Measurements from ENCODE around the gene RHOA. TPM values are rescaled to one million over a fixed set of nuclear protein-coding genes. Genes with fewer than 3 reads are reported as not detected.

Gene RHOA
- total and polyA plus RNA-seq, 2 of the 13 experiments (the other 11 are each of a cell fraction or from before 2014, with no cell fraction given): 131 to 177 TPM

DNA sequence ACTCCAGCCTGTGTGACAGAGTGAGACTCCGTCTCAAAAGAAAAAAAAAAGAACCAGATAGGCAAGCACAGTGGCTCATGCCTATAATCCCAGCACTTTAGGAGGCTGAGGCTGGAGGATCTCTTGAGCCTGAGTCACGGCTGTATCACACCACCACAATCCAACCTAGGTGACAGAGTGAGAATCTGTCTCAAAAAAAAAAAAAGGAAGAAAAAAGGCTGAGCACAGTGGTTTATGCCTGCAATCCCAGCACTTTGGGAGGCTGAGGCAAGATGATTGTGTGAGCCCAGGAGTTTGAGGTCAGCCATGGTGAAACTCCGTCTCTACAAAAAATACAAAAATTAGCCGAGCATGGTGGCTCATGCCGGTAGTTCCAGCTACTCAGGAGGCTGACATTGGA lies 23.0 kb upstream of the RHOA start (continued):
- TF ChIP-seq BRF2 (CRISPR knock-in tag; IDR thresholded peaks at IDR 0.05) (no peak), ZNF274 (CRISPR knock-in tag; IDR thresholded peaks at IDR 0.05) (no peak), RARA (CRISPR knock-in tag; IDR thresholded peaks at IDR 0.05) (no peak)

GRCh38 chr3:49428752-49429080 lies 16.9 kb upstream of the RHOA start:
- H2AFZ ChIP-seq (ENCODE audit: low read length): peak overlapping the region; percentile 1

More at GRCh38 chr3:49428752-49429080, 16.9 kb upstream of the RHOA start:
- H3K4me2 ChIP-seq (ENCODE audit: low read depth, low read length): peak overlapping the region; percentile 84
- H3K4me3 ChIP-seq (replicated peaks in 1 of 3; ENCODE audit: insufficient read depth in 1 of 3, low read depth in 2 of 3, low read length in 3 of 3): peak overlapping the region; percentile 72 to 89 (median 87)
- 0 out of 5 replicates have a peak, but pooled peaks cover 0 to 2% of the 10 kb centered on the region in 2 experiments for H3K36me3 ChIP-seq (replicated peaks in 1 of 2; ENCODE audit: control insufficient read depth in 1 of 2, insufficient read depth in 2 of 2, low read length in 2 of 2)
- ATAC-seq: peak; percentile 24
- TF ChIP-seq PHF5A (CRISPR knock-in tag; IDR thresholded peaks at IDR 0.05; ENCODE audit: low read depth, unreplicated experiment) (no peak), KDM5B (CRISPR knock-in tag; IDR thresholded peaks at IDR 0.05; ENCODE audit: borderline replicate concordance) (no peak), CC2D1A (CRISPR knock-in tag; IDR thresholded peaks at IDR 0.05) (0 out of 2 replicates have a peak, but pooled peaks have one; percentile 33), ZNF782 (CRISPR knock-in tag; IDR thresholded peaks at IDR 0.05; ENCODE audit: borderline replicate concordance) (0 out of 2 replicates have a peak, but pooled peaks have one; percentile 26), ZNF230 (CRISPR knock-in tag; IDR thresholded peaks at IDR 0.05) (0 out of 2 replicates have a peak, but pooled peaks have one; percentile 6), ZNF607 (CRISPR knock-in tag; IDR thresholded peaks at IDR 0.05; ENCODE audit: borderline replicate concordance) (0 out of 2 replicates have a peak, but pooled peaks have one; percentile 2)
- TF ChIP-seq, protein P1, sequence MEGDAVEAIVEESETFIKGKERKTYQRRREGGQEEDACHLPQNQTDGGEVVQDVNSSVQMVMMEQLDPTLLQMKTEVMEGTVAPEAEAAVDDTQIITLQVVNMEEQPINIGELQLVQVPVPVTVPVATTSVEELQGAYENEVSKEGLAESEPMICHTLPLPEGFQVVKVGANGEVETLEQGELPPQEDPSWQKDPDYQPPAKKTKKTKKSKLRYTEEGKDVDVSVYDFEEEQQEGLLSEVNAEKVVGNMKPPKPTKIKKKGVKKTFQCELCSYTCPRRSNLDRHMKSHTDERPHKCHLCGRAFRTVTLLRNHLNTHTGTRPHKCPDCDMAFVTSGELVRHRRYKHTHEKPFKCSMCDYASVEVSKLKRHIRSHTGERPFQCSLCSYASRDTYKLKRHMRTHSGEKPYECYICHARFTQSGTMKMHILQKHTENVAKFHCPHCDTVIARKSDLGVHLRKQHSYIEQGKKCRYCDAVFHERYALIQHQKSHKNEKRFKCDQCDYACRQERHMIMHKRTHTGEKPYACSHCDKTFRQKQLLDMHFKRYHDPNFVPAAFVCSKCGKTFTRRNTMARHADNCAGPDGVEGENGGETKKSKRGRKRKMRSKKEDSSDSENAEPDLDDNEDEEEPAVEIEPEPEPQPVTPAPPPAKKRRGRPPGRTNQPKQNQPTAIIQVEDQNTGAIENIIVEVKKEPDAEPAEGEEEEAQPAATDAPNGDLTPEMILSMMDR (CRISPR knock-in tag; IDR thresholded peaks at IDR 0.05): peak; percentile 10
- TSS peak; percentile 74 for BruUV-seq (replicated peaks)
- POLR2A ChIA-PET: interaction anchor here (0.7 to 3.6 kb wide), 23 partner anchors 8 to 258 kb away, joined by 3 to 35 read pairs (median 4); partner anchors contain the start of genes DAG1, GPX1, KLHDC8B and RHOA
- peak overlapping the region; percentile 90 for H3K27ac ChIP-seq (ENCODE audit: extremely low read length, insufficient read depth, low read length)
- 7% methylated on average over 9 of the region's 9 CpGs for WGBS (ENCODE audit: low lambda C conversion rate)
- H3K27me3 ChIP-seq (ENCODE audit: control insufficient read depth in 1 of 2, insufficient read depth in 2 of 2, low read length in 2 of 2): no peaks in the 10 kb centered on the region; a peak in 2 of 5 replicates
- in situ Hi-C loops (cut with HindIII; ENCODE audit: extremely low pct_ligation_motif_present, low pct_unique_long_range_greater_than_20kb): loop anchor here (25.0 kb wide), 2 partner anchors 91 to 266 kb away; partner anchors contain the start of genes CCDC71, KLHDC8B and USP4
- intact Hi-C loops (cut with micrococcal nuclease; ENCODE audit: unreplicated experiment): no loop called here
- no peaks in the 10 kb centered on the region for H3K79me2 ChIP-seq (ENCODE audit: insufficient read depth, low read length)
- CTCF ChIA-PET (ENCODE audit: low intra/inter-chr PET ratio, low total read pairs): no interaction called here
- no peak for DNase-seq (ENCODE audit: low spot score)
- peak overlapping the region; percentile 85 for H3K9ac ChIP-seq (ENCODE audit: insufficient read depth, low read depth, low read length)
- peaks cover 43% of the 10 kb centered on the region for H3K4me1 ChIP-seq (ENCODE audit: insufficient read depth, low read length)
- H4K20me1 ChIP-seq (ENCODE audit: insufficient read depth, low read length): no peaks in the 10 kb centered on the region
- no peaks in the 10 kb centered on the region for H3K9me3 ChIP-seq (ENCODE audit: low read length)
- no peak for FAIRE-seq
